SK-N-SH (cell line): ENCODE results near the gene NUDT19. TPM values are rescaled to one million over a fixed set of nuclear protein-coding genes. Genes with fewer than 3 reads are reported as not detected.
"Not testable (repeated sequence)": the region's sequence is repeated elsewhere in the genome, so short reads cannot be mapped to it uniquely, and the experiment has no call there.

Experiments
- CTCF ChIA-PET: fragments of 300-600, 350-600 bp; formaldehyde crosslinking; extraction: SDS; loops from one replicate; lab custom pipeline; 2021; lab: Yijun Ruan, JAX
- POLR2A ChIA-PET: fragments of 350-600 bp; sonication (Branson Sonifier 250); formaldehyde crosslinking; extraction: SDS; loops from one replicate; lab custom pipeline; 2020; ENCODE audit warnings: antibody characterized with exemption, inconsistent platforms; lab: Yijun Ruan, JAX
- DNase-seq: peaks from one replicate; pipeline ENCODE4 v3.0.0; 2012
- H2AFZ ChIP-seq: fragments of 200-600 bp; sonication (generic); 2 replicates; pipeline ENCODE4 v1.8.1; 2016; ENCODE audit warnings: antibody characterized with exemption, mild to moderate bottlenecking, low read depth
- H3F3A ChIP-seq: fragments of 200-600 bp; sonication (generic); replicated peaks from 2 replicates; pipeline ENCODE3; 2016; ENCODE audit warnings: antibody characterized with exemption, mild to moderate bottlenecking; ENCODE audit not compliant: insufficient read depth
- H3K27ac ChIP-seq, 2 experiments: fragments of 200-500 bp in 1 of 2; fragments of 200-600 bp in 1 of 2; sonication (Bioruptor generic) in 1 of 2; sonication (generic), shearing (Covaris generic) in 1 of 2; 2 replicates each; pipeline versions ENCODE4 v1.5.1 to v1.6.1; 2014 to 2016; ENCODE audit warnings: low read depth in 2 of 2, inconsistent platforms in 1 of 2, low read length in 1 of 2, mild to moderate bottlenecking in 1 of 2, mixed read lengths in 1 of 2
- H3K27me3 ChIP-seq: fragments of 200-600 bp; sonication (generic), shearing (Covaris generic); 2 replicates; pipeline ENCODE4 v1.6.1; 2016; ENCODE audit warnings: mixed run types; ENCODE audit not compliant: insufficient read depth
- H3K36me3 ChIP-seq, 2 experiments: fragments of 200-500 bp in 1 of 2; fragments of 200-600 bp in 1 of 2; sonication (Bioruptor generic) in 1 of 2; sonication (generic) in 1 of 2; replicated peaks in 1 of 2; 2 replicates each; pipeline versions ENCODE3 to v1.5.1; 2014 to 2016; ENCODE audit warnings: low read length in 1 of 2, mild to moderate bottlenecking in 1 of 2; ENCODE audit not compliant: insufficient read depth in 2 of 2, control insufficient read depth in 1 of 2
- H3K4me1 ChIP-seq, 2 experiments: fragments of 200-500 bp in 1 of 2; fragments of 200-600 bp in 1 of 2; sonication (Bioruptor generic) in 1 of 2; sonication (generic), shearing (Covaris generic) in 1 of 2; 2 replicates each; pipeline versions ENCODE4 v1.5.1 to v1.6.1; 2014 to 2016; ENCODE audit warnings: low read depth in 1 of 2, low read length in 1 of 2, mixed run types in 1 of 2; ENCODE audit not compliant: insufficient read depth in 2 of 2, control insufficient read depth in 1 of 2
- H3K4me2 ChIP-seq: fragments of 200-600 bp; sonication (generic), shearing (Covaris generic); 2 replicates; pipeline ENCODE4 v1.6.1; 2017; ENCODE audit warnings: mixed run types
- H3K4me3 ChIP-seq, 2 experiments: fragments of 200-500 bp in 1 of 2; fragments of 200-600 bp in 1 of 2; sonication (Bioruptor generic) in 1 of 2; sonication (generic), shearing (Covaris generic) in 1 of 2; 2 replicates each; pipeline versions ENCODE4 v1.5.1 to v1.8.1; 2014 to 2016; ENCODE audit warnings: low read depth in 2 of 2, inconsistent platforms in 1 of 2, low read length in 1 of 2, mild to moderate bottlenecking in 1 of 2, mixed read lengths in 1 of 2, moderate library complexity in 1 of 2
- H3K79me2 ChIP-seq: fragments of 200-600 bp; sonication (generic); 2 replicates; pipeline ENCODE4 v1.8.1; 2017; ENCODE audit warnings: mild to moderate bottlenecking; ENCODE audit not compliant: insufficient read depth
- H3K9ac ChIP-seq: fragments of 200-600 bp; sonication (generic); 2 replicates; pipeline ENCODE4 v1.6.1; 2017; ENCODE audit warnings: mixed run types
- H3K9me2 ChIP-seq: fragments of 200-600 bp; sonication (generic); 2 replicates; pipeline ENCODE4 v1.6.1; 2017; ENCODE audit warnings: mixed run types
- H3K9me3 ChIP-seq: fragments of 200-600 bp; sonication (generic); 2 replicates; pipeline ENCODE4 v1.6.1; 2017; ENCODE audit warnings: mixed run types, mild to moderate bottlenecking, moderate library complexity
- H4K20me1 ChIP-seq: fragments of 200-600 bp; sonication (generic); 2 replicates; pipeline ENCODE4 v1.6.1; 2017; ENCODE audit warnings: mild to moderate bottlenecking, mixed run types; ENCODE audit not compliant: insufficient read depth
- JUND ChIP-seq: IDR thresholded peaks from 2 replicates; pipeline ENCODE4 v1.4.0; 2012
- TEAD4 ChIP-seq: IDR thresholded peaks from 2 replicates; pipeline ENCODE4 v1.4.0; 2012; ENCODE audit warnings: mild to moderate bottlenecking, borderline replicate concordance; ENCODE audit not compliant: insufficient read depth
- WGBS: methylation state at CpG from one replicate; pipeline ENCODE4 v1.1.6; 2017; ENCODE audit warnings: low lambda C conversion rate; 5-methylcytosine and 5-hydroxymethylcytosine counted together
- polyA plus RNA-seq, 3 experiments: library from polyadenylated mRNA; depleted of rRNA; stranded (reverse); fragments of >200 nt; gene quantifications; 2 replicates each; pipeline ENCODE4 v1.2.3, GENCODE V29; 2012
- TF ChIP-seq, protein P1 (sequence below): IDR thresholded peaks from 2 replicates; pipeline ENCODE4 v1.6.1; 2012; ENCODE audit warnings: mild to moderate bottlenecking, low read depth, low read length, moderate library complexity
- TF ChIP-seq, protein P2 (sequence below): fragments of 200-600 bp; sonication (generic); IDR thresholded peaks from 2 replicates; pipeline ENCODE4 v1.6.1; 2017; ENCODE audit warnings: antibody characterized with exemption, mild to moderate bottlenecking, moderate library complexity

Gene NUDT19
- polyA plus RNA-seq, 1 of the 3 experiments (the other 2 are of a cell fraction), result 6.2 TPM

DNA sequence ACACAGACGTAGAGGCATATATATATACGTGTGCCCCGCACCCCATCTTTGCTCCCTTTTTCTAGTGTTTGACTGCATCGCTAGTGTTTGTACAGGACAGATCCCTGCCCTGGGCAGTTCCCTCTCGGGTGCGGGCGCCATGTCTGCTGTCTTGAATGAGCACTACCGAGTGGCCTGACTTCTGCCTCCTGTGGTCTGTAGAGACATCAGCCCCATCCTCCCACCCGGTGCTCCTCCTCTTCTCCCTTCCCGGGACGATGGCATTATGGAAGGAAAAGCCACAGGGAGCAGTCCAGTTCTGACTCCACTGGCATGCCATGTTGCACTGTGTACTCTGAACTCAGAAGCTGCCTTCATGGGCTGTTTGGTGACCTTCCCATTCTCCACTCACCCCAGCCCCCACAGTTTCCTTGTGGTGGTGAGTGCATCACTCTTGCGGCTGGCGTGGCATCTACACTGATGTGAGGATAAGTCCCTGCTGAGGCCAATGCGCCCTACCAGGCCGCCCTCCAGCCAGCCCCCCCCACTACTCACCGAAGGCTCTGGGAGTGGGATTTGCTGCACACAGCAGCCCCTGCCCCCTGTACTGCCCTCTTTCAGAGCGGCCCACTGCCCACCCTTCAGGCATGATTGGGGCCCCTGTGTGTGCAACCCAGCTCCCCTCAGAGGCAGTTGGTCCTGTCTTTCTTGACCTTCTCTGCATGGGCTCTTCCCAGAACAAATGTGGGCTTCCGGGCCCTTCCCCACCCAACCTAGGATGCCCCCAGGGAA is 53.1 kb downstream of the NUDT19 start:
- no peak overlapping the region for H2AFZ ChIP-seq
- 85% methylated on average over 16 of the region's 18 CpGs for WGBS
- ChIA-PET CTCF (no interaction called here), POLR2A (no interaction called here)
- DNase-seq, result no peak
- no peaks in the 10 kb centered on the region for H3K9me3 ChIP-seq
- H3K9ac ChIP-seq, result no peak overlapping the region
- no peaks in the 10 kb centered on the region for H3K79me2 ChIP-seq
- H3K4me1 ChIP-seq, result 0 out of 4 replicates have a peak, but pooled peaks cover 0 to 6% of the 10 kb centered on the region in 2 experiments
- H3K27me3 ChIP-seq, result no peaks in the 10 kb centered on the region
- no peak overlapping the region for H3K4me2 ChIP-seq
- peaks cover 6% of the 10 kb centered on the region for H3F3A ChIP-seq
- TF ChIP-seq JUND, result no peak
- no peak overlapping the region for H3K27ac ChIP-seq
- no peak overlapping the region for H3K4me3 ChIP-seq
- H3K36me3 ChIP-seq, result no peaks in the 10 kb centered on the region
- no peaks in the 10 kb centered on the region for H3K9me2 ChIP-seq
- no peaks in the 10 kb centered on the region for H4K20me1 ChIP-seq

DNA sequence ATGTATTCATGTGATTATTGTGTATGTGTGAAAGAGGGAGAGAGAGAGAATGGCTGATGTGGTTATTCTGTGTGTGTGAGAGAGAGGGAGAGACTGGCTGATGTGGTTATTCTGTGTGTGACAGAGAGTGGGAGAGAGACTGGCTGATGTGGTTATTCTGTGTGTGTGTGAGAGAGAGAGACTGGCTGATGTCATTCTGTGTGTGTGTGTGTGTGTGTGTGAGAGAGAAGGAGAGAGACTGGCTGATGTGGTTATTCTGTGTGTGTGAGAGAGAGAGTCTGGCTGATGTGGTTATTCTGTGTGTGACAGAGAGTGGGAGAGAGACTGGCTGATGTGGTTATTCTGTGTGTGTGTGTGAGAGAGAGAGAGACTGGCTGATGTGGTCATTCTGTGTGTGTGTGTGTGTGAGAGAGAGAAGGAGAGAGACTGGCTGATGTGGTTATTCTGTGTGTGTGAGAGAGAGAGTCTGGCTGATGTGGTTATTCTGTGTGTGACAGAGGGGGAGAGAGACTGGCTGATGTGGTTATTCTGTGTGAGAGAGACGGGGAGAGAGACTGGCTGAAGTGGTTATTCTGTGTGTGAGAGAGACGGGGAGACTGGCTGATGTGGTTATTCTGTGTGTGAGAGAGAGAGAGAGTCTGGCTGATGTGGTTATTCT is 54.1 kb downstream of the NUDT19 start:
- H3F3A ChIP-seq, H3K36me3 ChIP-seq, H3K4me2 ChIP-seq, H3K9me2 ChIP-seq, CTCF ChIA-PET, H3K4me1 ChIP-seq, POLR2A ChIA-PET, H2AFZ ChIP-seq, H4K20me1 ChIP-seq, H3K9ac ChIP-seq, H3K27ac ChIP-seq, H3K4me3 ChIP-seq, H3K79me2 ChIP-seq, H3K27me3 ChIP-seq, H3K9me3 ChIP-seq, DNase-seq: not testable (repeated sequence)
- WGBS, result 40% methylated on average over 2 of the region's 2 CpGs

DNA sequence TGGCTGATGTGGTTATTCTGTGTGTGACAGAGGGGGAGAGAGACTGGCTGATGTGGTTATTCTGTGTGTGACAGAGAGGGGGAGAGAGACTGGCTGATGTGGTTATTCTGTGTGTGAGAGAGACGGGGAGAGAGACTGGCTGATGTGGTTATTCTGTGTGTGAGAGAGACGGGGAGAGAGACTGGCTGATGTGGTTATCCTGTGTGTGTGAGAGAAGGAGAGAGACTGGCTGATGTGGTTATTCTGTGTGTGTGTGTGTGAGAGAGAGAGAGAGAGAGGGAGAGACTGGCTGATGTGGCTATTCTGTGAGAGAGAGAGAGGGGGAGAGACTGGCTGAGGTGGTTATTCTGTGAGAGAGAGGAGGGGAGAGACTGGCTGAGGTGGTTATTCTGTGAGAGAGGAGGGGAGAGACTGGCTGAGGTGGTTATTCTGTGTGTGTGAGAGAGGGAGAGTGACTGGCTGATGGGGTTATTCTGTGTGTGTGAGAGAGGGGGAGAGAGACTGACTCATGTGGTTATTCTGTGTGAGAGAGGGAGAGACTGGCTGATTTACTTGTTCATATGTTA is 55.1 kb downstream of the NUDT19 start:
- H3F3A ChIP-seq, H3K36me3 ChIP-seq, H3K9me2 ChIP-seq, H2AFZ ChIP-seq, H3K4me2 ChIP-seq, H3K4me3 ChIP-seq, H3K27ac ChIP-seq, H3K9ac ChIP-seq, H4K20me1 ChIP-seq, H3K4me1 ChIP-seq, H3K27me3 ChIP-seq, H3K9me3 ChIP-seq, POLR2A ChIA-PET, H3K79me2 ChIP-seq, DNase-seq: not testable (repeated sequence)
- CTCF ChIA-PET, result interaction anchor here (2.3 kb wide), 1 partner anchor 13 kb away, joined by 6 read pairs; no protein-coding TSS in a partner anchor
- 29% methylated on average over 2 of the region's 2 CpGs for WGBS

DNA sequence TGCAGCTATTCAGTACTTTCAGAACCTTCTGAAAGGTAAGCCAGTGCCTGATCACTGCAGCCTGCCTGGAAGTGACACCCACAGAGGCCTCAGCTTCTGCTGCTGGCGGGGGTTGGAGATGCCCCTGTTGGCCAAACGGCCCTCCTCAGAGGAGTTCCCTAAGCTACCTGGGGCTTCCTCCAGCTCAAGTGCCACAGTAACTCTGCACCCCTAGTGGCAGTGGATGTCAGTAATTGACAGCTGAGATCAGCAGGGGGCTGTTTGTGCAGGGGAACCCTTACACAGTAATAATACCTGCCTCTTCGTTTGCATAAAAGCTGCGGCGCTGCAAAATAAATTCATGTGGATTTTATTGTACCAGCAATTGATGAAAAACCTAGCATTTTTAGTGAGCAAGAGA is 56.9 kb downstream of the NUDT19 start:
- TF ChIP-seq, protein P1, sequence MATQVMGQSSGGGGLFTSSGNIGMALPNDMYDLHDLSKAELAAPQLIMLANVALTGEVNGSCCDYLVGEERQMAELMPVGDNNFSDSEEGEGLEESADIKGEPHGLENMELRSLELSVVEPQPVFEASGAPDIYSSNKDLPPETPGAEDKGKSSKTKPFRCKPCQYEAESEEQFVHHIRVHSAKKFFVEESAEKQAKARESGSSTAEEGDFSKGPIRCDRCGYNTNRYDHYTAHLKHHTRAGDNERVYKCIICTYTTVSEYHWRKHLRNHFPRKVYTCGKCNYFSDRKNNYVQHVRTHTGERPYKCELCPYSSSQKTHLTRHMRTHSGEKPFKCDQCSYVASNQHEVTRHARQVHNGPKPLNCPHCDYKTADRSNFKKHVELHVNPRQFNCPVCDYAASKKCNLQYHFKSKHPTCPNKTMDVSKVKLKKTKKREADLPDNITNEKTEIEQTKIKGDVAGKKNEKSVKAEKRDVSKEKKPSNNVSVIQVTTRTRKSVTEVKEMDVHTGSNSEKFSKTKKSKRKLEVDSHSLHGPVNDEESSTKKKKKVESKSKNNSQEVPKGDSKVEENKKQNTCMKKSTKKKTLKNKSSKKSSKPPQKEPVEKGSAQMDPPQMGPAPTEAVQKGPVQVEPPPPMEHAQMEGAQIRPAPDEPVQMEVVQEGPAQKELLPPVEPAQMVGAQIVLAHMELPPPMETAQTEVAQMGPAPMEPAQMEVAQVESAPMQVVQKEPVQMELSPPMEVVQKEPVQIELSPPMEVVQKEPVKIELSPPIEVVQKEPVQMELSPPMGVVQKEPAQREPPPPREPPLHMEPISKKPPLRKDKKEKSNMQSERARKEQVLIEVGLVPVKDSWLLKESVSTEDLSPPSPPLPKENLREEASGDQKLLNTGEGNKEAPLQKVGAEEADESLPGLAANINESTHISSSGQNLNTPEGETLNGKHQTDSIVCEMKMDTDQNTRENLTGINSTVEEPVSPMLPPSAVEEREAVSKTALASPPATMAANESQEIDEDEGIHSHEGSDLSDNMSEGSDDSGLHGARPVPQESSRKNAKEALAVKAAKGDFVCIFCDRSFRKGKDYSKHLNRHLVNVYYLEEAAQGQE, result no peak
- no peak for TF ChIP-seq TEAD4
- TF ChIP-seq, protein P2, sequence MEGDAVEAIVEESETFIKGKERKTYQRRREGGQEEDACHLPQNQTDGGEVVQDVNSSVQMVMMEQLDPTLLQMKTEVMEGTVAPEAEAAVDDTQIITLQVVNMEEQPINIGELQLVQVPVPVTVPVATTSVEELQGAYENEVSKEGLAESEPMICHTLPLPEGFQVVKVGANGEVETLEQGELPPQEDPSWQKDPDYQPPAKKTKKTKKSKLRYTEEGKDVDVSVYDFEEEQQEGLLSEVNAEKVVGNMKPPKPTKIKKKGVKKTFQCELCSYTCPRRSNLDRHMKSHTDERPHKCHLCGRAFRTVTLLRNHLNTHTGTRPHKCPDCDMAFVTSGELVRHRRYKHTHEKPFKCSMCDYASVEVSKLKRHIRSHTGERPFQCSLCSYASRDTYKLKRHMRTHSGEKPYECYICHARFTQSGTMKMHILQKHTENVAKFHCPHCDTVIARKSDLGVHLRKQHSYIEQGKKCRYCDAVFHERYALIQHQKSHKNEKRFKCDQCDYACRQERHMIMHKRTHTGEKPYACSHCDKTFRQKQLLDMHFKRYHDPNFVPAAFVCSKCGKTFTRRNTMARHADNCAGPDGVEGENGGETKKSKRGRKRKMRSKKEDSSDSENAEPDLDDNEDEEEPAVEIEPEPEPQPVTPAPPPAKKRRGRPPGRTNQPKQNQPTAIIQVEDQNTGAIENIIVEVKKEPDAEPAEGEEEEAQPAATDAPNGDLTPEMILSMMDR, result no peak
- no peaks in the 10 kb centered on the region for H4K20me1 ChIP-seq
- H3K9me3 ChIP-seq, result no peaks in the 10 kb centered on the region
- H3K79me2 ChIP-seq, result no peaks in the 10 kb centered on the region
- H3K9me2 ChIP-seq, result no peaks in the 10 kb centered on the region
- H3K4me2 ChIP-seq, result no peak overlapping the region
- CTCF ChIA-PET, result interaction anchor here (0.7 to 2.3 kb wide), 5 partner anchors 14 to 101 kb away, joined by 3 to 6 read pairs (median 4); no protein-coding TSS in a partner anchor
- H3F3A ChIP-seq, result peaks cover 6% of the 10 kb centered on the region
- H3K9ac ChIP-seq, result no peak overlapping the region
- WGBS, result 91% methylated on average over 3 of the region's 5 CpGs
- POLR2A ChIA-PET, result no interaction called here
- H3K36me3 ChIP-seq, result no peaks in the 10 kb centered on the region
- 0 out of 4 replicates have a peak, but pooled peaks cover 0 to 6% of the 10 kb centered on the region in 2 experiments for H3K4me1 ChIP-seq
- no peak overlapping the region for H3K4me3 ChIP-seq
- no peak overlapping the region for H2AFZ ChIP-seq
- no peak overlapping the region for H3K27ac ChIP-seq
- DNase-seq, result peak; percentile 33
- no peaks in the 10 kb centered on the region for H3K27me3 ChIP-seq
